HCT116 (cell line): ENCODE measurements around the gene CABP1.

ENCODE experiments used
- CBX3 ChIP-seq: IDR thresholded peaks from 2 replicates; pipeline ENCODE4 v1.6.1; 2012; ENCODE audit warnings: low read depth
- CTCF ChIP-seq, 3 experiments: fragments of 200-600 bp in 1 of 3; sonication (generic) in 1 of 3; IDR thresholded peaks in 2 of 3; conservative IDR thresholded peaks in 1 of 3; 2 replicates each; pipeline ENCODE4 v1.5.1; 2012 to 2017; ENCODE audit warnings: low read depth in 2 of 3, low read length in 2 of 3, antibody characterized with exemption in 1 of 3, borderline replicate concordance in 1 of 3, control low read depth in 1 of 3, mild to moderate bottlenecking in 1 of 3, mixed read lengths in 1 of 3, mixed run types in 1 of 3, moderate library complexity in 1 of 3; ENCODE audit not compliant: insufficient read depth in 1 of 3
- EZH2 ChIP-seq: fragments of 200-600 bp; sonication (generic); IDR thresholded peaks from 2 replicates; pipeline ENCODE4 v1.6.1; 2017; ENCODE audit warnings: antibody characterized with exemption, mixed run types
- EZH2phosphoT487 ChIP-seq: fragments of 200-600 bp; IDR thresholded peaks from 2 replicates; pipeline ENCODE4 v1.6.1; 2018; ENCODE audit warnings: antibody characterized with exemption, borderline replicate concordance
- MAX ChIP-seq: IDR thresholded peaks from 2 replicates; pipeline ENCODE4 v1.6.1; 2012
- POLR2A ChIP-seq: IDR thresholded peaks from 2 replicates; pipeline ENCODE4 v1.7.0; 2011; ENCODE audit warnings: borderline replicate concordance; ENCODE audit not compliant: insufficient read depth, insufficient read length; ENCODE audit errors: extremely low read depth
- POLR2AphosphoS5 ChIP-seq: IDR thresholded peaks from 2 replicates; pipeline ENCODE4 v1.6.1; 2011; ENCODE audit warnings: mild to moderate bottlenecking, low read depth, low read length, moderate library complexity
- REST ChIP-seq: IDR thresholded peaks from 2 replicates; pipeline ENCODE4 v1.6.1; 2012; ENCODE audit warnings: low read depth
- YY1 ChIP-seq: IDR thresholded peaks from 2 replicates; pipeline ENCODE4 v1.6.1; 2011; ENCODE audit warnings: low read length, low read depth, moderate library complexity, mild to moderate bottlenecking; ENCODE audit not compliant: insufficient replicate concordance; ENCODE audit errors: extremely low read depth
- ZNF274 ChIP-seq: fragments of 200-500 bp; sonication (Bioruptor generic); IDR thresholded peaks from 2 replicates; pipeline ENCODE4 v1.6.1; 2014; ENCODE audit warnings: mild to moderate bottlenecking, low read depth, low read length, inconsistent platforms
- TF ChIP-seq, protein P1 (sequence below): IDR thresholded peaks from 2 replicates; pipeline ENCODE4 v1.6.1; 2012

GRCh38 chr12:120689397-120690082 is 49.1 kb downstream of the CABP1 start:
- TF ChIP-seq CBX3: no peak
- no peak for TF ChIP-seq CTCF (IDR thresholded peaks at IDR 0.05 in 2 of 3, conservative IDR thresholded peaks at IDR 0.05 in 1 of 3; ENCODE audit: borderline replicate concordance in 1 of 3, insufficient read depth in 1 of 3, low read depth in 2 of 3, low read length in 2 of 3)
- no peak for TF ChIP-seq EZH2
- no peak for TF ChIP-seq EZH2phosphoT487
- TF ChIP-seq POLR2A: no peak
- no peak for TF ChIP-seq MAX
- TF ChIP-seq, protein P1, sequence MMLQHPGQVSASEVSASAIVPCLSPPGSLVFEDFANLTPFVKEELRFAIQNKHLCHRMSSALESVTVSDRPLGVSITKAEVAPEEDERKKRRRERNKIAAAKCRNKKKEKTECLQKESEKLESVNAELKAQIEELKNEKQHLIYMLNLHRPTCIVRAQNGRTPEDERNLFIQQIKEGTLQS: no peak
- TF ChIP-seq POLR2AphosphoS5: no peak
- no peak for TF ChIP-seq YY1
- TF ChIP-seq REST: no peak
- no peak for TF ChIP-seq ZNF274
